NCI-H2029 treated with DMSO at 0.1 percent for 48 hours (cell line): ENCODE results near the gene FAM25A.

Experiments used
- DNase-seq: peaks from one replicate; lab custom pipeline; 2025; lab: John Stamatoyannopoulos, UW

Gene FAM25A

GRCh38 chr10:87064651-87065050, 44.6 kb downstream of the FAM25A start:
- DNase-seq, result no peak

- no peak for DNase-seq
Measured at GRCh38 chr10:87066178-87066577, 46.1 kb downstream of the FAM25A start.

- DNase-seq, result no peak
Measured at GRCh38 chr10:87066865-87067264, 46.8 kb downstream of the FAM25A start.

GRCh38 chr10:87068281-87068680, 48.2 kb downstream of the FAM25A start:
- no peak for DNase-seq

- no peak for DNase-seq
Measured at GRCh38 chr10:87072449-87072848, 52.4 kb downstream of the FAM25A start.
